IPS-15b (cell line): ENCODE results near the gene ATP1A3.

ENCODE experiments used
- H3K27me3 ChIP-seq: one replicate; pipeline ENCODE4 v1.6.1; 2013; ENCODE audit warnings: low read length; ENCODE audit not compliant: control insufficient read depth, insufficient read depth
- H3K36me3 ChIP-seq: one replicate; pipeline ENCODE4 v1.6.1; 2013; ENCODE audit warnings: low read length; ENCODE audit not compliant: control insufficient read depth, insufficient read depth
- H3K4me1 ChIP-seq: one replicate; pipeline ENCODE4 v1.6.1; 2013; ENCODE audit warnings: mild to moderate bottlenecking, low read length; ENCODE audit not compliant: control insufficient read depth, insufficient read depth
- H3K4me3 ChIP-seq: one replicate; pipeline ENCODE4 v1.5.1; 2013; ENCODE audit warnings: low read depth, low read length
- H3K9ac ChIP-seq: one replicate; pipeline ENCODE4 v1.6.1; 2013; ENCODE audit warnings: low read depth, mild to moderate bottlenecking, low read length
- H3K9me3 ChIP-seq: one replicate; pipeline ENCODE4 v1.6.1; 2013; ENCODE audit warnings: mild to moderate bottlenecking, low read length; ENCODE audit not compliant: control insufficient read depth, insufficient read depth

The ATP1A3 gene

DNA sequence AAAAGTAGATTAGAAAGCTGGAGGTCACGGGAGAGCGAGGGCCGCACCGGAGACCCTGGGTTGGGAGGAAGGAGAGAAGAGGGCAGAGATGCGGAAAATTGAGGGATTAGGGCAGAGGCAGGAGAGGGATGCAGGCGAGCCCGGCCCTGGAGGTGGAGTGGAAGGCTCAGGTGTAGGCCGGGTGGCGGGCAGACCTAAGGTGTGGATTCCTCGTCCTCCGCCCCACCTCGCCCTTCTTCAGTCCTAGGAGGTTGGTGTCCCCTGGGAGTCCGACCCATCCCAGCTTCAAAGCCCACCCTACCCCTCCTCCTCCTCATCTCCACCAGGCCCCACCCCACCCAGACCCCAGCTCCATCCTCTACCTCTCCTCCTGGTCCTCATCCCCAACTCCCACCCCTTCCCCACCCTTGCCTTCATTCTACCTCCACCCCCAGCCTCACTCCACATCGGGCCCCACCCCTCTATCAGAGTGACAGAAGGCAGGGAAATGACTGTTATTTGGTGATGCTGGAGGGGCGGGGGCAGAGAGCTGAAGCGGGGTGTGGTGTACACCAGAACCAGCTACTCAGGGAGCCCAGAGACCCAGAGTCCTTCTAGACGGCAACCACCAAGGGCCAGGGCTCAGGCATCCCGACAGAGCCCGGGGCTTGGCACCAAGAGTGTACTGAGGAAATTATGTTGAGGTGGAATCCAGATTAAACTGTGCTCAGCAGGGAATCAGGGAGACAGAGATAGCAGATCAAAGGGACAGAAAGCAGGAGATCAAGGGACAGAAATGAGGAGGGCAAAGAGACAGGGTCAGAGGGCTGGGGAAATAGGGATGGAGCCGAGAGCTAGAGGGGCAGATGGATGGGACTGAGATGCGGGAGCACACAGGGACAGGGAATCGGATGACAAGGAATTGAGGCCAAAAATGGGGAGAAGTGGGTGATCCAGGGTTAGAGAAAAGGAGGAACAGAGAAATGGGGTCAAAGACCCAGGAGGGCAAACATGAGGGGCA is 72.2 kb downstream of the ATP1A3 start:
- Histone ChIP-seq H3K9ac (no peak overlapping the region), H3K36me3 (no peaks in the 10 kb centered on the region), H3K4me3 (peak overlapping the region; percentile 28), H3K9me3 (no peaks in the 10 kb centered on the region), H3K27me3 (peaks cover 95% of the 10 kb centered on the region), H3K4me1 (no peaks in the 10 kb centered on the region)

DNA sequence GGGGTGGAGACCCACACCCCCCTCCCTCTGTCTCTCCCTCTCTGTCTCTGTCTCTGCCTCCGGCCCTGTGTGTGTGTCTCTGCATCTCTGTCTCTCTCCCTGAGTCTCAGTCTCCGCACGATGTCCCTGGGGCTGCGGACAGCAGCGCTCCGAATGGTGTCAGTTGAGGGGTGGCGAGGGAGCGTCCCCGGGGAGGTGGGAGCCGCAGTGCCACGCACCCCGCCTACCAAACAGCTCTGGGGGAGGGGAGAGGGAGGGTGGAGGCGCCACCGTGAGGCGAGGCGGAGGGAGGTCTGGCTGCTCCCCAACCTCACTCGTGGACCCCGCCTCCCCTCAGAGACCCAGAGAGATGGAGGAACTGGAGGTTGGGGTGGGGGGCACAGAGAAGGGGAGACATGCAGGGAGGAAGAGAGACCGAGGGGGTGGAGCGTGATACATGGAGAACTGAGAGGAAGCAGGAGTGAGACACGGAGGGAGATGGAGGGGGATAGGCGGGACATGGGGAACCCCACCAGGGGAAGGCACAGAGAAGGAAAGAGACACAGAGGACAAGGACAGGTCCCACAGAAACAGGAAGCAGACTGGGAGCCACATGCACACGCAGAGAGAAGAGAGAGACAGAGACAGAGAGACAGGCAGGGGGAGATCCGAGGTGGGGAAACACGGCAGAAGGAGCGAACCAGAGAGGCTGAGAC is 73.0 kb downstream of the ATP1A3 start:
- H3K9me3 ChIP-seq, result no peaks in the 10 kb centered on the region
- no peak overlapping the region for H3K9ac ChIP-seq
- no peaks in the 10 kb centered on the region for H3K36me3 ChIP-seq
- H3K4me3 ChIP-seq, result peak overlapping the region; percentile 27
- no peaks in the 10 kb centered on the region for H3K4me1 ChIP-seq
- peaks cover 95% of the 10 kb centered on the region for H3K27me3 ChIP-seq

DNA sequence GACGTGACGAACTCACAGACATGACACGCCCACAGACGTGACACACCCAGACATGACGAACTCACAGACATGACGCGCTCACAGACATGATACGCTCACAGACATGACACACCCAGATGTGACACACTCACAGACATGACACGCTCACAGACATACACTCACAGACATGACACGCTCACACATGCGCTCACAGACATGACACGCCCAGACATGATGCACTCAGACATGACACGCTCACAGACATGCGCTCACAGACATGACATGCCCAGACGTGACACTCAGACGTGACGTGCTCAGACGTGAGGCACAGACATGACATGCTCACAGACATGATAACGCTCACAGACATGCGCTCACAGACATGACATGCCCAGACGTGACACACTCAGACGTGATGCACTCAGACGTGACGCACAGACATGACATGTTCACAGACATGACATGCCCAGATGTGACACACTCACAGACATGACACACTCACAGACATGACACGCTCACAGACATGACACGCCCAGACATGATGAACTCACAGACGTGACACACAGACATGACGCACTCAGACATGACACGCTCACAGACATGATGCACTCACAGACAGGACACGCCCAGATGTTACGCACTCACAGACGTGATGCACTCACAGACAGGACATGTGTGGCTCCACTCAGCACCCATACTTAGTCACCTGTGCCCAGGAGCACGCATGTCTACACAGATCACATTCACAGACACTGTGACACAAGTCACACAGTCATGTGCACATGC is 73.9 kb downstream of the ATP1A3 start:
- Histone ChIP-seq H3K9ac (no peak overlapping the region), H3K9me3 (no peaks in the 10 kb centered on the region), H3K36me3 (no peaks in the 10 kb centered on the region), H3K4me3 (no peak overlapping the region), H3K4me1 (no peaks in the 10 kb centered on the region), H3K27me3 (peaks cover 95% of the 10 kb centered on the region)

DNA sequence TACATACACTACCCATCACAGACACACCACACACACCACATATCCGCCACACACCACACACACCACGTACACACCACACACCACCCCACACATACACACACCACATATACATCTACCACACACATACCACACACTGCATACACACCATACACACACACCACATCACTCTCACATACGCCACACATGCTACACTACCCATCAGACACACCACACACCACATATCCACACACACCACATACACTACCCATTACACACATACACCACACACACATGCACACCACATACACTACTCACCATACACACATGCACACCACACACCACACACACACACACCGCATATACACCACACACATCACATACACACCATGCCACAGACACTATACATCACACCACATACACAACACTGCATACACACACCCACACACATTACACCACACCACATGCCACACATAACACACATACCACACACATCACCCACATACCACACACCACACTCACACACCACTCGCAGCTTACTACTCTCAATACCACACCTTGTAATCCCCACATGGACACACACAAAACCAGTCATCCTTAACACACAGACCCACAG is 75.3 kb downstream of the ATP1A3 start:
- H3K27me3 ChIP-seq, result peaks cover 95% of the 10 kb centered on the region
- no peaks in the 10 kb centered on the region for H3K4me1 ChIP-seq
- no peak overlapping the region for H3K4me3 ChIP-seq

DNA sequence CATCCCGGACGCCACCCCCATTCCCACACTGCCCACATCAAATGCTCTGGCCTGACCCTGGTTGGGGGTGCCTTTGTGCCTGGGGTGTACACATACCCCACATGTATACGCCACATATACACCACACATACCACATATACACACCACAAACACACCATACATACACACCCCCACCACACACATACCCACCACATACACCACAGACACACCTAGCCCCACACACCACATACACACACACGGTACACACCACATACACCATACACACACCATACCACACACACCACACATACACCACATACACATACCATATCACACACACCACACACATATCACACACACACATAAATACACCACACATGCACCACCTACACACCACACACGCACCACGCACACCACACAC is 75.9 kb downstream of the ATP1A3 start:
- Histone ChIP-seq H3K4me3 (no peak overlapping the region), H3K9me3 (no peaks in the 10 kb centered on the region), H3K27me3 (peaks cover 97% of the 10 kb centered on the region), H3K9ac (no peak overlapping the region), H3K4me1 (no peaks in the 10 kb centered on the region), H3K36me3 (no peaks in the 10 kb centered on the region)

More for the DNA sequence above, 75.3 kb downstream of the ATP1A3 start:
- H3K36me3 ChIP-seq, result no peaks in the 10 kb centered on the region
- H3K9ac ChIP-seq, result no peak overlapping the region
- no peaks in the 10 kb centered on the region for H3K9me3 ChIP-seq

DNA sequence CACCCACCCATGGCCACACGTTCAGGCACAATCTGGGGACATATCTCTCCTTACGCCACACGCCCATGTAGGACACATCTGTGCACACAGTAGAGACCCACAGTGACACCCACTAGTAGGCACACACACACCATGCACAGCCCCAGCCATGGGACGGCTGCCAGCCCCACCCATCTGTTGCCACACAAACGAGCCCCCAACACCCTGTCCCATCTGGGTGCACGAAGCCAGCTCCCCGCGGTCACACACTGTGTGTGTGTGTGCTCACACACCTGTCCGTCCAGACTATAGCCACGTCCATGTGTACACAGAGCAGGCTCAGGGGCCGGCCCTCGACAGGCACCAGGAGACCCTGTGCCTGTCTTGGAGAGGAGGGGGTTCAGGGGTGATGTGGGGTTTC is 76.4 kb downstream of the ATP1A3 start:
- H3K9me3 ChIP-seq, result no peaks in the 10 kb centered on the region
- peaks cover 97% of the 10 kb centered on the region for H3K27me3 ChIP-seq
- H3K4me3 ChIP-seq, result no peak overlapping the region
- no peaks in the 10 kb centered on the region for H3K4me1 ChIP-seq
- H3K36me3 ChIP-seq, result no peaks in the 10 kb centered on the region
- H3K9ac ChIP-seq, result no peak overlapping the region
